Prostate gland (tissue), 2 donors: ENCODE data around the gene RTF1.

ENCODE experiments used
- POLR2A ChIP-seq: fragments of 450-650 bp; IDR thresholded peaks from one replicate; pipeline ENCODE4 v1.6.1; 2016; ENCODE audit warnings: antibody characterized with exemption, mild to moderate bottlenecking
- POLR2AphosphoS5 ChIP-seq: sonication (generic); formaldehyde crosslinking; IDR thresholded peaks from one replicate; pipeline ENCODE4 v1.6.1; 2017; ENCODE audit warnings: antibody characterized with exemption
- TF ChIP-seq, protein P1 (sequence below), 4 experiments: fragments of 200-600 bp in 2 of 4; fragments of 450-650 bp in 2 of 4; sonication (generic) in 2 of 4; IDR thresholded peaks; 1 replicate in 3 of 4; 2 replicates in 1 of 4; pipeline ENCODE4 v1.5.1; 2016 to 2019; ENCODE audit warnings: antibody characterized with exemption in 4 of 4, mild to moderate bottlenecking in 2 of 4, moderate library complexity in 2 of 4

DNA sequence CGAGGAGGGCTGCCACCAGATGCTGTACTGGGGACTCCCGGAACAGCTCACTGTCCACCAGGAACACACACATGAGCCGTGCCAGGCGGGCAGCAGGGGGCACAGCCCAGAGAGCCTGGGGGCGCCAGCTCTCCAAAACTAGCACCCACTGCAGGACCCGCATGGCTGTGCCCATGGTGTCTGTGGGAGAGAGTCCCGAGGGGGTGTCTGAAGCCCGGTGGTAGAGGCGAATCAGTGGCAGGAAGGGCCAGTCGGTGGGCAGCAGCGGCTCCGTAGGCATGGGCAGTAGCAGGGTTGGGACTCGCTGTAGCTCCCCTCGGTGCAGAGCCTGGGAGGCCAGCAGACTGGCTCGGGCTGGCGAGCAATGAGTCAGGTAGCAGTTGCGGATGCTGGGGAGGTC is 103.7 kb downstream of the RTF1 start:
- TF ChIP-seq, protein P1, sequence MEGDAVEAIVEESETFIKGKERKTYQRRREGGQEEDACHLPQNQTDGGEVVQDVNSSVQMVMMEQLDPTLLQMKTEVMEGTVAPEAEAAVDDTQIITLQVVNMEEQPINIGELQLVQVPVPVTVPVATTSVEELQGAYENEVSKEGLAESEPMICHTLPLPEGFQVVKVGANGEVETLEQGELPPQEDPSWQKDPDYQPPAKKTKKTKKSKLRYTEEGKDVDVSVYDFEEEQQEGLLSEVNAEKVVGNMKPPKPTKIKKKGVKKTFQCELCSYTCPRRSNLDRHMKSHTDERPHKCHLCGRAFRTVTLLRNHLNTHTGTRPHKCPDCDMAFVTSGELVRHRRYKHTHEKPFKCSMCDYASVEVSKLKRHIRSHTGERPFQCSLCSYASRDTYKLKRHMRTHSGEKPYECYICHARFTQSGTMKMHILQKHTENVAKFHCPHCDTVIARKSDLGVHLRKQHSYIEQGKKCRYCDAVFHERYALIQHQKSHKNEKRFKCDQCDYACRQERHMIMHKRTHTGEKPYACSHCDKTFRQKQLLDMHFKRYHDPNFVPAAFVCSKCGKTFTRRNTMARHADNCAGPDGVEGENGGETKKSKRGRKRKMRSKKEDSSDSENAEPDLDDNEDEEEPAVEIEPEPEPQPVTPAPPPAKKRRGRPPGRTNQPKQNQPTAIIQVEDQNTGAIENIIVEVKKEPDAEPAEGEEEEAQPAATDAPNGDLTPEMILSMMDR (IDR thresholded peaks at IDR 0.05), result no peak
- TF ChIP-seq POLR2AphosphoS5 (no peak), POLR2A (no peak)
